Thoracic aorta (tissue), 2 donors: ENCODE measurements around the gene PIP5K1A. TPM values are rescaled to one million over a fixed set of nuclear protein-coding genes. Genes with fewer than 3 reads are reported as not detected.

ENCODE experiments used
- ATAC-seq: fragments of 150-250 bp; one replicate; pipeline ENCODE4 v1.8.0; 2017; ENCODE audit warnings: low read depth; ENCODE audit not compliant: insufficient number of reproducible peaks, low FRiP score
- DNase-seq: peaks from one replicate; pipeline ENCODE4 v3.0.0-alpha.2; 2020; ENCODE audit warnings: low spot score
- H3K27ac ChIP-seq, 2 donors: fragments of 200-600 bp; sonication (generic); 1 replicate in 1 of 2; 2 replicates in 1 of 2; pipeline ENCODE4 v1.5.1; 2016; ENCODE audit warnings: mild to moderate bottlenecking in 2 of 2, moderate library complexity in 2 of 2
- H3K27me3 ChIP-seq: fragments of 200-600 bp; sonication (generic); replicated peaks from 2 replicates; pipeline ENCODE4 v1.6.0; 2016; ENCODE audit warnings: mild to moderate bottlenecking; ENCODE audit not compliant: insufficient read depth
- H3K36me3 ChIP-seq: fragments of 200-600 bp; sonication (generic); one replicate; pipeline ENCODE4 v1.5.1; 2016
- H3K4me1 ChIP-seq, 2 donors: fragments of 200-600 bp; sonication (generic); 1 replicate in 1 of 2; 2 replicates in 1 of 2; pipeline versions ENCODE4 v1.5.1 to v1.6.0; 2016; ENCODE audit warnings: low read depth in 2 of 2, mild to moderate bottlenecking in 1 of 2; ENCODE audit not compliant: control insufficient read depth in 1 of 2
- H3K4me3 ChIP-seq: fragments of 200-600 bp; sonication (generic); 2 replicates; pipeline ENCODE4 v1.5.1; 2016; ENCODE audit warnings: mild to moderate bottlenecking
- H3K9me3 ChIP-seq: fragments of 200-600 bp; sonication (generic); 2 replicates; pipeline ENCODE4 v1.5.1; 2016
- CTCF ChIP-seq: fragments of 200-600 bp; sonication (generic); IDR thresholded peaks from one replicate; pipeline ENCODE4 v1.5.1; 2019; ENCODE audit warnings: antibody characterized with exemption
- total RNA-seq, 2 donors: library from RNA; depleted of rRNA; stranded (reverse); fragments of >200 nt; gene quantifications; one replicate each; pipeline versions ENCODE4 v1.1.0 to v1.2.3, GENCODE V29; 2016

The PIP5K1A gene
- total RNA-seq, 2 donors from 2014 or later = 49.7 to 97.6 TPM

- Histone ChIP-seq H3K4me3 (no peak overlapping the region), H3K27me3 (no peaks in the 10 kb centered on the region), H3K9me3 (no peaks in the 10 kb centered on the region), H3K36me3 (peaks cover 87% of the 10 kb centered on the region), H3K4me1 (no peaks in the 10 kb centered on the region), H3K27ac (no peak overlapping the region)
- TF ChIP-seq CTCF = no peak
- DNase-seq (no peak), ATAC-seq (no peak)
Measured at GRCh38 chr1:151289991-151290708, 91.8 kb downstream of the PIP5K1A start.

- Histone ChIP-seq H3K9me3 (no peaks in the 10 kb centered on the region), H3K27me3 (no peaks in the 10 kb centered on the region), H3K4me3 (no peak overlapping the region), H3K36me3 (peaks cover 87% of the 10 kb centered on the region), H3K27ac (no peak overlapping the region), H3K4me1 (no peaks in the 10 kb centered on the region)
- TF ChIP-seq CTCF = no peak
- ATAC-seq = no peak
- DNase-seq = no peak
Measured at GRCh38 chr1:151290709-151291303, 92.5 kb downstream of the PIP5K1A start.

- DNase-seq = no peak
- TF ChIP-seq CTCF = no peak
- Histone ChIP-seq H3K4me3 (no peak overlapping the region), H3K4me1 (no peaks in the 10 kb centered on the region), H3K27me3 (no peaks in the 10 kb centered on the region), H3K36me3 (peaks cover 81% of the 10 kb centered on the region), H3K9me3 (no peaks in the 10 kb centered on the region), H3K27ac (peak overlapping the region in 1 of 2 donors; percentile 8)
- ATAC-seq = no peak
Measured at GRCh38 chr1:151292207-151293030, 94.1 kb downstream of the PIP5K1A start.

GRCh38 chr1:151293093-151293492 is 94.7 kb downstream of the PIP5K1A start:
- DNase-seq (no peak), ATAC-seq (no peak)
- Histone ChIP-seq H3K27me3 (no peaks in the 10 kb centered on the region), H3K36me3 (peaks cover 81% of the 10 kb centered on the region), H3K27ac (no peak overlapping the region), H3K4me3 (no peak overlapping the region), H3K9me3 (no peaks in the 10 kb centered on the region), H3K4me1 (no peaks in the 10 kb centered on the region)
- TF ChIP-seq CTCF = no peak
